GM19035 (cell line): ENCODE measurements around the gene EYA2.
"Not testable (repeated sequence)": the region's sequence is repeated elsewhere in the genome, so short reads cannot be mapped to it uniquely, and the experiment has no call there.

Experiments
- ATAC-seq: cut with Tn5 transposase; IDR thresholded peaks from one replicate; pipeline ENCODE4 v1.9.1; 2021; ENCODE audit not compliant: unreplicated experiment

Gene EYA2

DNA sequence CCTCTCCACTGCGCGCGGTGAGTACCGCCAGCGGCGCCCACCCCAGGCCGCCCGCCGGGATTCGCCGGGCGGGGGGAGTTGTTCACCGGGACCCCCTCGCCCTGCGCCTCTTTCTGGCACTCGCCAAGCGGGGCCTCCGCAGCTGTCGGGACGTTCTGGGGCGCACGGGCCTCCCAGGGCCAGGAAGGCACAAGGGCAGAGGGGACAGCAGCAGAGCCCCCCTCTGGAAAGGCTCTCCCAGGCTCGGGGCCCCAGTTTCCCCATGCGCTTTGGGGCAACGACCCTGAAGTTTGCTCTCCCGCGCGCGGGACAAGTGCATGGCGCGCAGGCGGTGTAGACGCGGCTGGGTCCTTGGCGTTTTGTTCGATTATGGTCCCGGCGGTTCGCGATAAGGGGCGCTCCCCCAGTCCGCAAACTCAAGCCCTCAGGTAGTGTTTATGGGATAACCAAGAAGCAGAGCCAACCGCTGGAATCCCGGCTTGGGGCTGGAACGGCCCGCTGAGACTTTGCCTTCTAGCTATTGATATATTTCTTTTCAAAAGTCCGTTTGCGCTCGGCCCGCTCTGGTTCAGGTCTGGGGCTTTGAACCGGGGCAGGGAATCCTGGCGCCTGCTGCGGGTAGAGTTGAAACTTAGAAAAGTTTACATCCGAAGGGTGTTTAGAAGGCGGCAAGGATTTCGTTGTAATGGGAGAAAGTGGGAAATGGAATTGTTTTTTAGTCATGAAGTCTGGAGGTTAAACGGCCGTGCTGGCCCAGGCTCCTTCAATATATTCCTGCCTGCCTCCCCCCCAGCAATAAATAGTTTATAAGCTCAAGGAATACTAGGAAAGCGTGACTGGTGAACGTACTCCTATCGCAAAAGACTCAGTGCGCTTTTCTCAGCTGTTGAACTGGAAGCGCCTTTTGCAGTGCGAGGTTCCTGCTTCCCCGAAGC lies 595 bp downstream of the EYA2 start:
- ATAC-seq, result no peak

DNA sequence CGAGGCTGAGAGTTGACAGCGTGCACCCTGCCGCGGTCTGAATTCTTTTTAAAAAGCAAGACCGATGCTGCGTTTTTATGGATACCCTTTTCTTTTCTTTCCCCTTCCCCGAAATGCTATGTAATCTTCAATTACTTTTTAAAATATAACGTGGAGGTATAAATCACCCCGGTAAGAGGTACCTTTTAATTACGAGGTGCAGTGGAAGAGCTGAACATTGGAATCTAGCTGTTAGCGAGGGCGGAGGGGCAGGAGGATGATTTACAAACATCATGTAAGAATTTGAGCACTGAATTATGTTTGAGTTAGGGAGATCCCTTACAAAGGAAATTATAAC lies 1.2 kb downstream of the EYA2 start:
- ATAC-seq, result no peak

DNA sequence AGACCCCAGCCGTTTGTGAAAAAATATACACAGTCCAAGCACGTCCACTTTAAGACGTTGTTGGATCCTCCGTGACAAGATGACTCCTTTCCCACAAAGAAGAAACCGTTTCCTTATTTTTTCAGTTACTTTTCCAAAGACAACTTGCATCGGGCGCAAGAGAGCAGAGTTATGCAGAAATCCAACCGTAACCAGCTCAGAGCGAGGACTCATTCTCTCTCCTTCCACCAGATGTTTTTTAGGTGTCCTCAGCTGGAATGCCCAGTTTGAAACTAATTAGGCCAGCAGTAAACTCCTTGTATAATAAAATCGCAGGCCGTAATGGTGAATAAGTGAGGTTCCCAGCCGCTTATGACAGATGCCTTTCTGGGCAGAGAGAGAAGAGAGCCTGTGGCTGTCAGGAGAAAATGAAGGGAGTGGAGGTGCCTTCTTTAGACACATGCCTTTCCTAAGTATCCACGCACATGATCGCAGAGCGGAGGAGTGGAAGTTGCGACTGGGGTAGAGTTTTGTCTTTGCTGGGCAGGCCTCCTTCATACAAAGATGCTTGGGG lies 2.8 kb downstream of the EYA2 start:
- no peak for ATAC-seq

DNA sequence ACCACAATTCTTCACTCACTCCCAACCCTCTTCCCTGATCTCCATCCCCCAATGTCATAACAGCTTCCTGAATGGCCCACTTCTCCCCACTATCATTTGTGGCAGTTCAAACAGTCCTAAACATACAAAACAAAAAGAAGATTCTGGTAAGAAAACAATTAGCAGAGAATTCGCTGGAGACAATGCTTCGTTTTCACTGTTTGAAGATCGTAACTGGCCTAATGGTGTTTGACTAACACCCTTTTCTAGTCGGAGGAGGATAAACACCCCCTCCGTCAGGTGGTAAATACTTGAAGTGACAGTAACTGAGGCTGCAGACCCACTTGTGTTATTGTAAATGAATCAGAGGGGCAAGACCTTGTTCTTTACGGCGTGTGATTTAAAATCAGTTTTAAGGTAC lies 3.8 kb downstream of the EYA2 start:
- no peak for ATAC-seq

DNA sequence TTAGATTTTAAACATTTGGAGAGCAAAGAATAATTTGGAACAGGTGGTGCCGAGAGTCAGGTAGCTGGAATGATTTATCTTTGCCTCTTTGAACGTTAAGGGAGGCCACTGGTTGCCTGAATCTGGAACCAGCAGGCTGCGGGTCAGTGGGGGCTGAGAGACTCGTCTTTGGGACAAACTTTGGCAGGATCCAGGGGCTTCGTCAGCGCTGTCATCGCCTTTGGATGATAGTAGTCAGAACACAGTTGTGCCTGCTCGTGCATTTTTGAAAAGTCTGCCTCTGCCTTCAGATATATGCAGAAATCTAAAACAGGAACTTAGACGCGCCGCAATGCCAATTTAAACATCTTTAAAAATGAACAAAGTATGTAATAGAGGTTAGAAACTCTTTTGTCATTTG lies 5.0 kb downstream of the EYA2 start:
- ATAC-seq, result no peak

DNA sequence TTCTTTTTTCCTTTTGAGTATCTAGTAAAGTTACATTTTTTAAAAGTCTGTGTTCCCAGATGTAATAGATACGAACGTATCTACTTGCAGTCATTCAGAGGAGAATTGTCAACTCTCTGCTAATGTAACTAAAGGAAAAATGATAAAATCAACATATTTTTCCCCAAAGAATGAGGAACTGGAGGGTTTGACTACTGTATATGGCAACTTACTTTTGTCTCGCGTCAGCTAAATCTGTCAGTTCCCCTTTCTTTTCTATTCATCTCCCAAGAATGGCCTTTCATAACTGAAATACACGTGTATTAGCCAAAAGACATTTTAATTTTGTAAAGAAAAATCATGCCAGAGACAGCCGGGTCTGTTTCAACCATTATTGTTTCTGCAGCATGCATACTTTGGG lies 5.4 kb downstream of the EYA2 start:
- ATAC-seq, result no peak

DNA sequence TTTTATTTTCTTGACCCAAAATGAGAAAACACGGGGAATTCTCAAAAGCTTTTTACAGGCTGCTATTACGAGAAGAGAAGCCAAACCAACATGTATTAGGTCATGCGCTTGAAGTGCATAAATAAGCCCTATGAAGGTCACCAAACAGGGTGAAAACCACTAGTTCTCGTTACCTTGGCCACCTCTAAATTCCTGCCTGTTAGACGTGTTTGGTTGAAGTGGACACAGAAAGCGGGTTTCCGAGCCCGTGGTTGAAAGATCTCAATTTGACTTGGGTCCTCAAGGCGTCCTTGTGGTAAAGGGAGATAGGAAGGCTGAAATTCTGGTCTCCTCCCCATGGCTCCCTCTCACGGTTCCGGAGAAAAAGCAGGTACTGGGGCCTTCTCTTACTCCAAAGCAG lies 6.2 kb downstream of the EYA2 start:
- ATAC-seq, result no peak

DNA sequence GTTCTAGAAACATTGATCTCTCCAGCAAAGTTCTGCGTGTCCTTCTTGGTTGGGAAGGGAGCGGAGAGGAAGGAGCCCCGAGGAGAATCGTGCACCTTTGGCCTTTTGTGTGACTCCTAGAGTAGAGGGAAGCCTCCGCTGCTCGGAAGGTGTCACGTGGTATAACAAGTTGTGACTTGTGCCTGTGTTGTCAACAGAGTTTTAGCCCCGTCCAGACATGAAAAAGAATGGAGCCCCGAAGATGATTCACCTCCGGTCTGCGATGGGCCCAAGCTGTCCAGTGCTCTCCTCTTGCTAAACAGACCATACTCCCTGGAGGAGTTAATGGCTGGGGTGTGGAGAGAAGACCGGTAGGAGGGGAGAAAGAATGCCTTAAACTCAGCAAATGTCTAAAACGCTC lies 7.0 kb downstream of the EYA2 start:
- ATAC-seq, result no peak

DNA sequence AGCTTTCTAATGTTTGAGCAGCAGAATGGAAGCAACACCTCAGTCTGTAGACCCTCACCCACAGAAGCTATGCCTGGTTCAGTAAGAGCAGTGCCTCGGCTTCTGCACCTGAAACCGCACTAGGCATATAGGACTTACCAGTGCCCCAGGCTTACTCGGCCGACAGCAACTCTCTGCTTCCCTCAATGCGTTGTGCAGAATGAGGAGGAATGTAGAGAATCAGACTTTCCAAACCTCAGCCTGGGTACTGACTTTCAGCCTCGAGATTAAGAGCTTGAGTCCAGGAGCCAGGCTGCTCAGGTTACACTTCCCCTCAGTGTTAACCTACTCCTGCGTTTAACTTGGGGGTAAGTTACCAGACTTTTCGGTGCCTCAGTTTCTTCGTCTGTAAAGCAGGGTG lies 8.6 kb downstream of the EYA2 start:
- ATAC-seq, result no peak

DNA sequence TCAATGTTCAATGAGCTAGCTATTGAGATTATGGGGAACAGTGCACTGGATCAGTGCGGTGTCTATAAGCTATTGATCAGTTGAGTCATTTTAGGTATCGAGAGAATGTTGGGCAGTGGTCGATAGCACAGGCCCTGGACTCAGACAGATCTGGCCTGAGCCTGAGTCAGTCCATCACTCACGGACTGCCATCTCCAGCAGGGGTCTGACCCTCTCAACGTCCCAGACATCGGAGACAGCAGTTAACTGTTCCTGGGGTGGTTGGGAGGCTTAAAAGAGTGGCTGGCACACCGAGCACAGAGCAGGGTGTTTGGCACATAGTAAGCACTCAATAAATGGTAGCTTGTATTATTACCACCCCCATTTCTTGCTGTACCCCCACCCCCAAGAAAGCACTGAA lies 9.3 kb downstream of the EYA2 start:
- no peak for ATAC-seq

DNA sequence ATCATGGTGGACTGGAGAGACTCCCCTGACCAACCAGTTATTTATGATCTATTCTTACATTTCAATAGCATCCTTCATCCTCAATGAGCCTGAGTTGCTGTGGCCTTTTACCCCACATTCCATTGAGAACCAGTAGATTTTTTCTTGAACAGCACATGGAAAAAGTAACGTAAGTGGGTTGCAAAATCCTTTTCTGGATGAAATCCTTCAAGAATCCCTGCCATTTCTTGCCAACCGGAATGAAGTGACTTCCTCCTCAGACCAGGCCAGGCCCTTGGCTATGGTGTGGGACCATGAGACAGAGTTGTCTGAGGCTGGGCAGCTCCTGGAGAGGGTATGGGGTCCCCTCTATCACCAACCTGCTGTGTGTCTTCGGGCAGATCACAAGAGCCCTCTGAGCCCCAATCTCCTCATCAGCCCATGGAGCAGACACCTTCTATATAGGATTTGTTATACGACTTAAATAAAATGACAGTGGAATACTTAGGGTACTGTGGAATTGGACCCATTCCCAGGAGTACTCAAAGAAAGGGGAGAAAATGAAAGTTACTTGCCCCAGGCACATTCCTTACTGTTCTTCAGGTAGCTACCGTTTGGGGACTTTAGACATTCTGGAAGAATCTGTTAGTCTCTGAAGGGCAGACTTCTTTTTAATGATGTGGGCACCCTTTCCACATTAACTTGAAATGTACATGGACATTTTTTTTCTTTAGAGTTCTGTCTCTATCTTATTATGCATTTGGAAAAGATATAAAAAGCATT lies 10.9 kb downstream of the EYA2 start:
- no peak for ATAC-seq

DNA sequence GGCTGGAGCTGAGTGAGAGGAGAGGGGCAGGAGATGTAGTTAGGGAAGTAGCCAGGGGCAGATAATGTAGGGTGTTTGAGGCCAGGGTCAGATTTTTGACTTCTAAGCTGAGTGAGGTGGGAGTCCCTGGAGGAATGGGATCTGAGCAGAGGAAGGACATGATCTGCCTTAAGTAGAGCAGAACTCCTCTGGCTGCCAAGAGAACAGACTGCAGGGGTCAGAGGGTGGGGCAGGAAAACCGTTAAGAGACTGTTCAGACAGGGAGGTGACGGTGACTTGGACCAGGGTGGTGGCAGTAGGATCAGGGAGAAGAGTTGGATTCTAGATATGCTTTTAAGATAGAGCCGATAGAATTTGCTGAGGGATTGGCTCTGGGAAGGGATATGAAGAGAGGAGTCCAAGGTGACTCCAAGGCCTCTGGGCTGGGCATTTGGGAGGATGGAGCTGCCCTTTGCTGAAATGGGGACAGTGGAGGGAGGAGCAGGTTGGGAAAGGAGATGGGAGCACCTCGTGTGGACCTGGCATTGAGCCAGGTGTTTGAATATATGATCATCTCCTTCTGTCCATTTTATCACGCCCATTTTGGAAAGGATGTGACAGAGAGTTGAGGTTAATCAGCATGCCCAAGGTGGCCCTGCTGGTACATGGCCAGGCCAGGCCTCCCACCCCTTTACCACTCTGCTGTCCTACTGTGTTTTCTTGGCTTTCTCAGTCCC lies 18.8 kb downstream of the EYA2 start:
- no peak for ATAC-seq

DNA sequence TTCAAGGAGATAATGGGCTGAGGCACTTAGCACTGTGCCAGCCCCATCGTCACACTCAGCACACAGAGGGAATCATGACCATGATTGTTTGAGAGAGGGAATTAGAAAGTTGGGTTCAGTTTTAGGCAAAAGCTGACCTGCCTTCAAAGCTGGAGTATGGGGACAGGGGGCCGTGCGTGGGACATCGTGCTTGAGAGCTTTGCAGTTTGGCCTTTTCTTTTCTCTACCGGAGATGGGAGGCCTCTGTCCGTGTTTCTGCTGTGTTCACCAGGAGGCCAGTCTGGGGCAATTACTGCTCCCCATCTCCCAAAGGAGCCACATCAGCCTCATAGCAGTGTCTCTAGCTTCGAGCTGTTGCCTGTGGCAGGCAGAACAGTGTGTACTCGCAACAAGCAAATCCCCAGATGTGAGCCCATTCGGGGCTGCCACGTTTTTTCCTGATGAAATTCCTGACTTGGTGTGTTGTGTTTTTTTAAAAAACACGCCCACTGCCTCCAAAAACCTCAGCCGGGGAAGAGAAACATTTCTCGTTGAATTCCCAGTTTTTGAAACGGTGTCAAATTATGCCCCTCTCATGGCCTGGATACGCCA lies 20.2 kb downstream of the EYA2 start:
- no peak for ATAC-seq

DNA sequence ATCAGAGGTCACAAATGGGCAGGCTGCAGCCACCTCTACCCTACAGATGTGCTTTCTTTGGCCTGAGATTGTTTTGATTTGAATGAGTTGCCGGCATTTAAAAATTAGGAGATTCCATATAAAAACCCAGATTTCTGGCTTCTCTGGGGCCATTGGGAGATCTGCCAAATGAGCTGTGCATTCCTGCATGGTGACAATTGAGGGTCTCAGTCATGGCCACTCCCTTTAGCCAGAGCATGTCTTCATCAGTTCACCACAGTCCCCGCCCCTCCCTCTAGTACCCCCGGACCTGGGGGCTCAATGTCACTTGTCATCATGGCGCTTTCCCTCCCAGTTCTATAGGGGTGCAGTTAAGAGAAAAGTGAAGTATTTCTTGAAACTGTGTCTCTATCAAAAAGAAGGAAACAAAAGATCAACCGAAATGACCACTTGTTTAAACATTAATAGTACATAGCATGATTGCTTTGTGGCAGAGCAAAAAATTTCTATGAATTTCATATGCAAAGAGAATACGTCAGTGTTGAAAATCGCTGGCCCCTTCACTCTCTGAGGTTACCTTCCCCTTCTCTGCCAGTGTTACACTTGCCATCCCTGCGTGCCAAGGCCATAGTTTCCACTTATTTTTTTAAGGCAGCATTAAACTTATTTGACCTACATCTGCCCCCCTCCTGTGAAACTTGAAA lies 21.1 kb downstream of the EYA2 start:
- ATAC-seq, result no peak

DNA sequence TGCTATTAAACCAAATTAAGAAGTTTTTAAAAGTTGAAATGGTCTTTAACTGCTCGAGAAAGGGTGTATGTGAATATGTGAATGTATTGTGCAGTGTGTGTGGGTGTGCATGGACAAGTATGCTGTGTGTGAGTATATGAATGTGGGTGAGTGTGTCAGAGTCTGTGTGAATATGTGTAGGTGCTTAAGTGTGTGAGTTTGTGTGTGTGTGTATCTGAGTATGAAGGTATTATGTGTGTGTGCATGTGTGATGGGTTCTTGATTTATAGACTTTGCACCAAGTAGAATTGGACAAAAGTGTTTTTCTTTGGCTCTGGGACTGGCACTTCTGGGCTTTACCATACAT lies 21.6 kb downstream of the EYA2 start:
- ATAC-seq, result no peak

DNA sequence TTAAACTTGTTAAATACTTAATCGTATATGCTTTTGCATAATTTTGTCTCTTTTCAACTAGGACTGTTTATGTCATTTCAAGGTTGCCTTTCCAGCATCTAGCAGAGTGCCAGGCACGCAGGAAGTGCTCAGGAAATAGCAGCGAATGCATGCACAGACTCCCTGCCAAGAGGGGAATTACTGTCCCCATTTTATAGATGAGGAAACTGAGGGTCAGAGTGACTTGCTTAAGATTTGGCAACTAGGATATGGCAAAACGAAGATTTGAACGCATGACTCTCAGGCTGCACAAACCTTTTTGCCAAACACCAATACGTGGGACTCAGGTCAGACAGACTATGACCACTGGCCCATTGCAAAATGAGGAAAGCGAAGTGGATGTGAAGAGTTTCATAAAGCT lies 22.5 kb downstream of the EYA2 start:
- ATAC-seq, result no peak

DNA sequence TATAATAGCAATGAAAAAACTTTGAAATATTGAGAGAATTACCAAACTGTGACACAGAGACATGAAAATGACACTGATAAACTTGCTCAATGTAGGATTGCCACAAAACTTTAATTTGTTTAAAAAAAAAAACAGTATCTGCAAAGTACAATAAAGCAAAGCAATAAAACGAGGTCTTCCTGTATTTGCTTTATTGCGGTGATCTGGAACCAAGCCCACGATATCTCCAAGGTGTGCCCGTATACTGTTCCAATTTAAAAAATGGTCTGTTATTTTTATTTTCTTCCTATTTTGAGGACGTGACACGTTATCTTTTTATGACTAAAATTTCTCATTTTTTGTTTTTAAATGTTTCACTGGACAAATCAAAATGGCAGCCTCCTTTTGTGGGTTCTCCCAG lies 25.5 kb downstream of the EYA2 start:
- no peak for ATAC-seq

DNA sequence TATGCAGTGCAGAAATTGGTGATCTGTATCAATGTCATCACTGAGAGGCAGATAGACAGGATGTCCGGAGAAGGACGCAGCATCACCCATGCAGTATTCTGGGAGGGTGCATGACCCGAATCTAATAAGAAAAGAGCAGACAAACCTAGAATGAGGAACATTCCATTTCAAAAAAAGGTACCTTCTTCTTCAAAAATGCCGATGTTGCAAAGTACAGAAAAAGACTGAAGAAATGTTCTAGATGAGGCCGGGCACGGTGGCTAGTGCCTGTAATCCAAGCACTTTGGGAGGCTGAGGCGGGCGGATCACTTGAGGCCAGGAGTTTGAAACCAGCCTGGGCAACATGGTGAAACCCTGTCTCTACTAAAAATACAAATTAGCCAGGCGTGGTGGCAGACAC lies 28.2 kb downstream of the EYA2 start:
- not testable (repeated sequence) for ATAC-seq

DNA sequence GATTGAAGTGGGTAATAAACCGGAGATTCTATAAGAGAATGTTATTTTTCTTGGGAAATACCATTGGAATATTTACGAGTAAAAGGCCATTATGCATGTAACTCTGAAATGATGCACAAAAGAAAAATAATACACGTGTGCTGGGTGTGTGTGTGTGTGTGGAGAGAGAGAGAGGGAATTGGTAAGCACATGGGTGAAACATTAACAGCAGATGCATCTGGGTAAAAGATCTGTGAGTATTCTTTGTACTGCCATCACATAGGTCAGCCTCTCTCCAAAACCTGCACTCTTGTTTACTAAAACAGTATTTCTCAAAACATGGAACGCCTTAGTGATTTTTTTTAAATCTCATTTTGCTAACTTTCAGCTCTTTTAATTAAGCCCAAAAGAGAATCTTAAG lies 28.9 kb downstream of the EYA2 start:
- ATAC-seq, result no peak

DNA sequence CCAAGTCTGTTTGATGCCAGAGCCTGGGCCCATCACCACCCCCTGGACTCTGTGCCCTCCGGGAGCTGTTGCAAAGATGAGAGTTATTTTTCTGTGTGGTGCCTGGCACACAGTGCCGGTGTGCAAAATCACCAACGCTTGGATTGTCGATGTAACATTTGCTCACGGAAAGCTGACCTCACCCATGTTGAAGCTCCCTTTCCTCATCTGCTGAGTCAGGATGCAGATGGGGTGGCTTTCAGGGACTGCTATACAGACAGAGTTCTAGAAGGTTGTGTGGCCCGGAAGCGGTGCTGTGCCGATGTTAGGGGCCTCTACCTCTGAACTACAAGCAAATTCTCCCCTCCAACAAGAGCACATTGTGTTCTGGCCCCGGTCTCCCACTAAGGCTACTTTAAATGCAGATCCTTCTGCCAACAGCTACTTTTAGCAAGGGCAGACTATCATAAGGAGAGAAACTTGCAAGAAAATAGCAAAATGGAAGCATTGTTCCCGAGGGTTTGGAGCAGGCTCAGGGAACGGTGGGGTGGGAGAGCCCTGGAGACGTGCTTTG lies 34.0 kb downstream of the EYA2 start:
- ATAC-seq, result no peak
